HG03097 (cell line): ENCODE results near the gene PNPLA2.

ENCODE experiments used
- ATAC-seq: cut with Tn5 transposase; IDR thresholded peaks from one replicate; pipeline ENCODE4 v1.9.1; 2021; ENCODE audit not compliant: unreplicated experiment, low FRiP score

Gene PNPLA2

DNA sequence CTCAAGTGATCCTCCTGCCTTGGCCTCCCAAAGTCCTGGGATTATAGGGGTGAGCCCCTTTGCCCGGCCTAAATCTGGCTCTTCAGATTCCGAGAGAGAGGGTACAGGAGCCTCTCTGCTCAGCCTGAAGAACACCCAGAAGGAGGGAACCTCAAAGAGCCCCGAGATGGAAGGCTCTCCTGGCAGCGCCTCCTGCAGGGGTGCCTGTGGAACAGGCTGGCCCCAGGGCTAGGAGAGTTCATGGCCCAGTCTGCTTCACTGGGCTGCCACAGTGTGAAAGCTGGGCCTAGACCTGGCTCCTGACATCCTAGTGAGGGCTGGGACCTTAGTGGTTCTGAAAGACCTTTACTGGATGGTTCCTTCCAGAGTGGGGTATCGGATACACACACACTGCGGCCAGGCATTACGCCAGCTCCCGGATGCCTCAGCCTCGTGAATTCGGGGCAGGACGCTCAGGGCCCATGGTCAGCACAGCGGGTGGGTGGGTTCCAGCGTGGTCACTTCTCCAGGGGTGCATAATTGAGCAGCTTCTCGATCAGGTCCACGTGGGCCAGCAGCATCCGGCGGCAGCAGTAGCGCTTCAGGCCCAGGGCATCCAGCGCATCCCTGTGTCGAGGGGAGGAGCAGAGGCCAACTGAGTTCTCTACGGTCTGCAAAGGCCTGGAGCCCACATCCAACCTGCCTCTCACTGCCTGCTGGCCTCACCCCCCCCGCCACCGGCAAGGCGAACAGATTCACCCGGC is 21.3 kb downstream of the PNPLA2 start:
- no peak for ATAC-seq

DNA sequence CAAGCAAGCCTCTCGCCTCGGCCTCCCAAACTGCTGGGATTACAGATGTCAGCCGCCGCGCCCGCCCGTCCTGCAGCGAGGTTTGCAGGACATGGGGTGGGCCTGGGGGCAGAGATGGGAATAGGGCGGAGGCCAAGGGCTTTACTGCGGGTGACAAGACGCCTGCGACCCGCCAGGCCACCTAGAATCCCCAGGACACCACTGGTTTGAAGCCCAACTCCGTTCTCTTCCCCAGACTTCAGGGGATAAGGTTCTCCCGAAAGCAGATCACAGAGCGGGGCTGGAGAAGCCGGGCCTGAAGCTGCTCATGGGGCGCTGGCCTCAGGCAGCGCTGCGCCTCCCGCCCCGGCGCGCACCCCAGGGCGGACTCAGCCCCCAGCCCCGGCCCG is 23.3 kb downstream of the PNPLA2 start:
- ATAC-seq, result peak; percentile 23

DNA sequence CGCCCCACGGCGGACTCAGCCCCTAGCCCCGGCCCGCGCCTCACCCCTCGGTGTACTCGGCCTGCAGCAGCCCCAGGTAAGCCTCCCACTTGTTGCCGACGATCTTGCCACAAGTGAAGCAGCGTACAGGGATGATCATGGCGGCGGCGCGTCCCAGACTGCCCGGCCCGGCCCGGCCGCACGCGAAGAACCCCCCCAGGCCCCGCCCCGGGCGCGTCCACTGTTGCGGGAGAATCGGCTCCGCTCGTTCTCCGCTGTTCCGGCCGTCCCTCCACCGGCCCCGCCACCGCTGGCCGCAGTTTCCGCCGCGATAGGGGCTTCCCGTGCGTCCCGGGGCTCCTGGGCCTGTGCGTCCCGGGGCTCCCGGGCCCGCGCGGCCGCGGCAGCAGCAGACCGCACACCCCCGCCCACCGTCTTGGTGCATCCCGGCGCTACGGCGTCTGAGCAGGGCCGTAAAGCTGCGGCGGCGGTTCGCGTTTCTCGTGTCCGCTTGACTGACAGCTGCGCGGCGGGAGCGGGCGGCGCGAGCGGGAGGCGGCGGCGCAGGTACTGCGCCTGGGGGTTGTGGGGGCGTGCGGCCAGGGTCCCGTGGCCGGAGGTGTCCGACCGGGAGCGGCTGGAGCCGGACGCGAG is 23.8 kb downstream of the PNPLA2 start, which contains the start of the genes POLR2L and TSPAN4:
TSS of gene POLR2L (minus strand) at position 160 of the 633 bp plus-strand sequence. CDS start at position 139, 21 bp downstream.
TSS of gene TSPAN4 (plus strand) at position 483 of the 633 bp plus-strand sequence. CDS start 7,453 bp downstream, outside the sequence.
- peak; percentile 49 for ATAC-seq

DNA sequence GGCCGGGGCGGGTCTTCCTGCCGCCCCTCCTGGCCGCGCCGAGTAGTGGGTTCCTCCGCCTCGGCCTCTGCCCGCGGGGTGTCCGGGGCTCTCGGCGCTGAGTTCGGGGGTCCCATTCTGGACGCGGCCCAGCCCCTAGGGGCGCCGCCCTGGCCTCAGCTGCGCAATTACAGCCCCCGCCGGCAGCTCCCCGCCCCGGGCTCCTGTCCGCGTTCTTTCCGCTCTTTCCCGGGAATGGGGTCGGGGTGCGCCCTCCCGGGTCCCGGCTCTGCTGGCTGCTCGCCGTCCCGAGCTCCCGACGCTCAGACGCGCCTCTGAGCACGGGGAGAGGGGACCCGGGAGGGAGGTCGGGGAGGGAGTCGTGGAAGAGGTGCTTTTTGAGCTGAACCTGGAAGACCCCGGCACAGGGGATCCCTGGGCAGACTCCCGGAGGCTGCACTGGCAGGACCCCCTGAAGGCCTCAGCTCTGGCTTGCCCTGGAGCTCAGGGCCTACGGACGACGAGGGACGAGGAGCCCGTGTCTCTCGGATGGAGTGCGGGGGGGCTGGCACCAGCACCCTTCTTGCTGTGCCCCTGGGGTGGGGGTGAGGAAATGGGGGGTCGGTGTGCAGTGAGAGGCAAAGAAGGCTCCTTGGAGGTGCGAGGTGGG is 24.5 kb downstream of the PNPLA2 start:
- no peak for ATAC-seq

DNA sequence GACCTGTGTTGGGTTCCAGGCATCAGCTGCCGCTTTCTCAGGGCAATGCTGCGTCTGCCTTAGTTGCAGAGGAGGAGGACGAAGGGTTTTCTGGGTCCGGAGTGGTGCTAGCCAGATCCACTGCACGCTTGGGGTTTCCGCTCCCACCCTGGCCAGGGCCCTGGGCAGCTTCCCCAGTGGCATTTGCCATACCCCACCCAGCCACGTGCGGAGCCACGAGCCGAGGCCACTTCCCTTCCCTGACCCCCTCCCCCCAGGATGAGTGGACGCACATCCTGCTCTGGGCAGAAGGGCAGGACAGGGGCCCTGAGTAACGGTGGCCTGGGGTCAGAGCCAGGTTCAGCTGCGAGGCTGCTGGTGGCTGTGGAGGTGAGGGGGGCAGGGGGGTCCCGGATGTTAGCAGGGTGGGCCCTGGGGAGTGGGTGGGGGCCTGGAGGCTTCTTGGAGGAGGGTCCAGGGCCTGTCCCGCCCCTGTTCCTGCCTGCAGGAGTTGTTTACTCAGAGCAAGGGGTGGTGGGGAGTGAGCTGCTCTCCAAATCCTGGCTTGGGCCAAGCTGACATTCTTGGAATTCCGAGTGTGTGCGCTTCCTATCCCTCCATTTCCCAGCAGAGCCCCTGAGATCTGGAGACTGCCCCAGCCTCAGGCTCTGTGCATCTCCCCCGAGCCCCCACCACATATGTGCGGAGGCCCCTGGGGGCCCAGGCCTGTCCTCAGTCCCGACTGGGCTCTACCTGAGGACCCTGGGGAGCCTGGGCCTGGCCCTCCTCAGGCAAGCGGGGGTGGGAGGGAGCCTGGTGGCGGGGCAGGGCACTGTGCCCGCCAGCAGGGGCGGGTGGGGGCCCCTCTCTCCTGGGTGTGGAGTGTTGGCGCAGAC is 25.3 kb downstream of the PNPLA2 start:
- no peak for ATAC-seq

DNA sequence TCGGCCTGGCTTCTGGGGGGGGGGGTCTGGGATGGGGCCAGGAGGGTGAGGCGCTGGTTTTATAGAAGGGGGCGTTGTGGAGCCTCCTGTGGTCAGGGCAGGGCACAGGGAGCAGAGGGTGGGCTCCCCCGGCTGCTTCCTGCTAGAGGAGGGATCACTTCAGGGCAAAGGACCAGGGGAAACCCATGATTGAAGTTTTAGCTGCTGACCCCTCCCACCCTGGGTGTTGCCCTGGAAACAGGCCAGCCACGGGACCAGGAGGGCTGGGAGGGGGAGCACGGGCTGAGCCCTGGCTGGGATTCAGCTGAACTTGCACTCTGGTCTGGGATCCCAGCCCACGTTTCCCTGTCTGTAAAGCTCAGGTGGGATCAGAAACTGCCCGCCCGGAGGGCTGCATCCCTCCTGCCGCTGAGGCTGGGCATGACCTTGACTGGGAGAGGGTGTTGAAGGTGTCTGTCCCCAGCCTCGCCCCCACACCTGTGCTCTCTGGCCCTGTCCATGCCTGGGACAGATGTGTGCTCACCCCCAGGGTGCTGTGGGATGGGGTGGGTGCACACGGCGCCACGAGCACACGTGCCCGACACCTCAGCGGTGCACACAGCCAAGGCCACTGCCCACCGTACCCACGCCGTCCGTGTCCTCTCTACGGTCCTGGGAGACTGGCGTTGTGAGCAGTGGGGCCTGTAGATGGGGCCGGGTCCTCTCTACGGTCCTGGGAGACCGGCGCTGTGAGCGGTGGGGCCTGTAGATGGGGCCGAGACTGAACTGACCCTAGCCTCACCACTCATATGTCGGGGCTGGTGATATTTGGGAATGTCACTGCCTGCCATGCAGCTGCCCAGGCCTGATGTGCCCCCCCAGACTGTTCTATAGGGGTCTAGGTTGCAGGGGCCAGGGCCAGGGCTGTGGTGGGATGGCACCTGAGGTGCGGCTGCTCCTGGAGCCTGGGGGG is 26.3 kb downstream of the PNPLA2 start:
- no peak for ATAC-seq

DNA sequence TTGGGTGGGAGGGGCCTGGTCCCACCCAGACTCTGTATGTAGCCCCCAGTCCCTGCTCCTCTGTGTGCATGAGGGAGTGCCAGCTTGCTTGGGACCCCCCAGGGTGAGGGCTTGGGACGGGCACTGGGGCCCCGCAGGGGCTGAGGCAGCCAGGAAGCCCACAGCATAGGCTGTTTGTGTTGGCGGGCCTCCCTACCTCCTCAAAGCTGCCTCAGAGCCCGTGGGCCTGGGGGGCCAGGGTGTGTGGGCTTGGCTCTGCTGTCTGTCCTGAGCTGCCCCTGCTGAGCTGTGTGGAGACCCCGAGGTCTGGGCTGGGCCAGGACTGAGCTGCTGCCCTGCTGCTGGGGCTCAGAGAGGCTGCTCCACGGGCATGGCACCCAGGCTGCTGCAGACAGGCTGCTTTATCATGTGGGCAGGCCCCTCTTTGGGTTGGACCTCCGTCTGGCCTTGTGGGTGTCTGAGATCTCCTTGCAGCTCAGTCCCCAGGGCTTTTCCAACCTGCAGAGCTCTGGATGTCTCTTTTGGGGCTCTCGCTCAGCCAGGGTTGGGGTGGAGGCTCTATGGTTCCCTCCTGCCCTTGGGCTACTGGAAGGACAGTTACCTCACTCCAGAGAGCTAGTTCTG is 27.3 kb downstream of the PNPLA2 start:
- ATAC-seq, result no peak

DNA sequence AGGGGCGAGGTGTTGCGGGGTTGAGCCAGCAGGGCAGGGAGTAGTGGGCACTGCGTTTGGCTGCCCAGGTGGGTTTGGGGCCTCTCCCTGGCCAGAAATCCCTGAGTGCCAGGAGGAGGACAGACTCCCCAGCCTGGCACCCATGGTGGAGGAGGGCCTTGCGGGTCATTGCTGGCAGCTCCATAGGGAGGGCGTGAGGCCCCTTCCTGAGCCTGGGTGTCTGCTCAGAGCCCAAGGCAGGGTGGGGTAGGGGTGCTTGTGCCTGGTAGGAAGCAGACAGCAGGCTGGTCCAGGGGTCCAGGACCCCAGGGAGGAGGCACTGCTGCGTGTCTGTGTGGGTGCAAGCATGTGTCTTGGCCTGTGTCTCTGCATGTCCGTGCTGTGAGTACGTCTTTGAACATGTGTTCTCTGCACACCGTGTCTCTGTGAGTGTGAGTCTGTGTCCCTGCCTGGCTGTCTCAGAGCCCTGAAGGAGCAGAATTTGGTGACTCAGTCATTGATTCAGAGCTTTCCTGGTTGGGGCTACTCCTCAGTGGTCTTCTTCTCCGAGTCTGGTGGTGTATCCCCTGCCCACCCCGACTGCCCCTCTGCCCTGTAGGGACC is 27.9 kb downstream of the PNPLA2 start:
- ATAC-seq, result no peak

DNA sequence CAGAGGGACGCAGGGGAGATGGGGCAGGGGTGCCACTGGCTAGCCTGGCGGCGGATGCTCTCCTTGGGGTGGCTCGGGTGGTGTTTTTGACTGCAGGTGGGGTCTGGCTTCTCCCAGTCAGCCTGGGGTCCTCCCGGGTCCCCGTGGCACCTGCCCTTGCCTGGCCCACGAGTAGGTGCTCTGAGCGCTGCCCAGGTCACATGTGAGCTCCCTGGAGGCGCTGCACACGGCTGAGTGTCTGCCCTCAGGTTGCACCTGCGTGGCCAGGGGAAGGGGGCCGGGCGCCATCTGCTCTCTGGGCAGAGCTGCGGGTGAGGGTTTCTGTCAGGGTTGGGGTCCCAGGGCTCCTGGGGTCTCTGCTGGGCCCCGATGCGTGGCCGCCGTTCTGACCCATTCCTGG is 29.2 kb downstream of the PNPLA2 start:
- ATAC-seq, result no peak

DNA sequence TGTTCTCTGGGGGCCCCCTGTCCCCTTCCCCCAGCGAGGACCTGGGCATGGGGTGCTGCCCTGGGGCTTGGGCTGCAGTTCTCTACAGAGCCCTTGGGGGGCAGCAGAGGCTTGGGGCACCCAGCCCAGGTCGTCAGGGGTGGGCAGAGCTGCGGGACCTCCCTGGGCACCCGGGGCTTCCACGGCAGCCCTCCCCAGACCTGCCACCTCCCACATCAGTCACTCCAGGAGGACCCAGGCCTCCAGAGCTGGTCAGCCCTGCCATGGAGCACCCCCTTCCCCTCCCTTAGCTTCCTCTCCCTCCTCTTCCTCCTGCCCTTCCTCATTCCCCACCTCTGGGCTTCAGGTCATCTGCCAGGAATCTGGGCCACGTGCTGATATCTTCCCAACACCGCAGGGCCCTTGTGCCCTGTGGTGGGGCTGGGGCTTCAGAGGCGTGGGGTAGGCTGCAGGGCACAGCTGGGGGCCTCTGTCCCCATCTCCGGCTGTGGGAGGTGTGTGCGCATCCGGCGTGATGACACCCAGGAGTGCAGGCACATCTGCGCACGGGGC is 29.7 kb downstream of the PNPLA2 start:
- no peak for ATAC-seq

DNA sequence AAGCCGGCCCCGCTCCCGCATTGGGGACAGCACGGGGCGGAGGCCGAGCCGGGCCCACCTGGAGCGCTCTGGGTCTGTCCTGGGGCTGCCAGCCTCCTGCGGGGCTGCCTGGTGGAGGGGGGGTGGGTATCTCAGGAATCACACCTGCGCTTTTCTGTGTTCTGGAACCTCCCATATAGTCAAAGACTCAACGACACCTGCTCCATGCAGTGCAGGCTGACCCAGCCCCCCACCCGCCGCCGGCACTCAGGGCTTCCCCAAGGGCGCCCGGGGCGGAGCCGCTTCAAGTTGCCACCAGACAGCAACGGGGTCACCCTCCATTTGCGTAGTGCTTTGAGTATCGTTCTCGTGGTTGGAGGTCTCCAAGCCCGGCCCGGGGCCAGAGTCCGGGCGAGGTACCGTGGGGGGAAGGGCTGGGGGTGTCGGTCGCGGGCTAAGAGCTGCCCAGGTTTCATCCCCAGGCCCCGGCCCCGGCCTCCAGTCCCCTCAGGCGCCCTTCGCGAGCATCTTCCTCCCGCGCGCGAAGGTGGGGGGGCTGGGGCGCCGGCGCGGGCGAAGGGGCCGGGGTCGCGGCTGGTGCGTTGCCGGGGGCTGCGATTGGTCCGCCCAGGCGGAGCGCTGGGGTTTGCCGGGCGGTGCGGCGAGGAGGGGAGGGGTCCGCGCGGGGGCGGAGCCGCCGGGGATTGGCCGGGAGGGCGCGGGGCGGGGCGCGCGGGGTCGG is 30.6 kb downstream of the PNPLA2 start:
- no peak for ATAC-seq

DNA sequence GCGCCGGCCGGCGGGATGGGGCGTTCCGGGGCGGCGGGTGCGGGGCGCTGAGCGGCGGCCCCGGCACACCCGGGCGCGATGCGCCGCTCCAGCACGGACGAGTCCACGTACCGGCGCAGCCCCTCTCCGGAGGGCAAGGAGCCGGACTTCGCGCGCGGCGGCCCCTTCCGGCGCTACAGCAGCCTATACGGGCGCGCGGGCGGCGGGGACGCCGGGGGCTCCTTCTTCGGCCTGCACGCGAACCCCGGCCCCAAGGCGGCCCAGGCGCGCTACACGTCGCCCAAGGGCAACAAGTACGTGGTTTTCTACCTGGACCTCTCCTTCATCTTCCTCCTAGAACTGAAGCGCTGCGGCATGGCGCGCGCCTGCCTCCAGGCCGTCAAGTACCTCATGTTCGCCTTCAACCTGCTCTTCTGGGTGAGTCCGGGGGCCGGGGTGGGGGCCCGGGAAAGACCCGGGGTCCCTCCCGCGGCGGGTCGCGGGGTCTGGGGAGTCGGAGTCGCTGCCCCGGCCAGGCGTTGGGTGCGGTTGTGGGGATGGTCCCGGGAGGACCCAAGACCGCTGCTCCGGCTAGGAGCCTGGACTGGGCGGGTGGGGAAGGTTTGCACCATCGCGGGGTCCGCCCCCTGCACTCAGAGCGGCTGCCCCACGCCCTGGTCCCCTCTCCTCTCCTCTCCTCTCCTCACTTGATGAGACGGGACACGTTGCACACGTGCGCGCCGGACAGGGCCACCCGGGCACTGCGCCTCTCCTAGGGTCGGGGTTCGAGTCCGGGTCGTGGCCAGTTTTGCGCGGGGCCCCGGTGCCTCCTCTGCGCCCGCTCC is 31.4 kb downstream of the PNPLA2 start:
- no peak for ATAC-seq

DNA sequence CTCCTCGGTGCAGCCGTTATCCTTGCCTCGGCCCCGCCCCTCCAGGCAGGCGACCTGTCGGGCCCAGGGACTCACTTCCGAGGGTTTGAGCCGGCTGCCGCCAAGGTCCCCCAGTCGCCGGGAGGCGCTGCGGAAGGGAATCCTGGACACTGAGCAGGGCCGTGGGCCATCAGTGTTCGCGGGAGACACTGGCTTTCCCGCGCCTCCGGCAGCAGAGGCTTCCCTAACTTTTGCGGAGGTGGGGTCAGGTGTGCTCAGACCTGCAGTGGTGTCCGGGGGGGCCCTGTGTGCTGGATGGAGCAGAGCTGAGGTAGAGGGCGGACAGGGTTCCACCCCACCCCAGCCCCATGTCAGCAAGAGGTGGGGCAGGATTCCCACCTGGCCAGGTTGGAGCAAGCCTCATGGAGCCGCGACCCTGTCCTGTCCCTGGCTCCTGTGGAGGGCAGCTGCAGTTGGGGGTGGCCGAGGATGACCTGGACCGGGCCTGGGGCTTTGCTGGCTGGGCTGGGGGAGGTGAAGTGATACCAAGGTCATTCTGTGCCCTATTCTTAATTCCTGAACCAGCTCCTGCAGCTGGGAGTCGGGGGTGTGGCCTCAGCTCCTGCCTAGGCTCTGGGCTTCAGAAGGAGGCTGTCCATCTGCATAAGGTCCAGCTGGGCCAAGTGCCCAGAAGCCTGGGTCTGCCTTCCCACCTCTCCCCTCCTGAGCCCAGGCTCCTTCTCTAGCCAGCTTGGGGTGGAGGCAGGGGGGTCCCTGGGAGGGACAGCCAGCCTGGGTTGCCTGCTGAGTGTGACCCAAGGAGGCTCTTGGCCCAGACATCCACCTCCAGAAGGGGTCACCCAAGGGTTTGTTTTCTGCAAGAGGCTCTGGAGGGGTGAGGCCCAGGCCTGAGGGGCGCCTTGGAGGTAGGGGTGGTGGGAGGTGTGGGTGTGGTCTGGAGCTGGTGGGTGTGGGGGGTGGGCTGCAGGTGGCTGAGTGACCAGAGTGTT is 32.4 kb downstream of the PNPLA2 start:
- no peak for ATAC-seq

DNA sequence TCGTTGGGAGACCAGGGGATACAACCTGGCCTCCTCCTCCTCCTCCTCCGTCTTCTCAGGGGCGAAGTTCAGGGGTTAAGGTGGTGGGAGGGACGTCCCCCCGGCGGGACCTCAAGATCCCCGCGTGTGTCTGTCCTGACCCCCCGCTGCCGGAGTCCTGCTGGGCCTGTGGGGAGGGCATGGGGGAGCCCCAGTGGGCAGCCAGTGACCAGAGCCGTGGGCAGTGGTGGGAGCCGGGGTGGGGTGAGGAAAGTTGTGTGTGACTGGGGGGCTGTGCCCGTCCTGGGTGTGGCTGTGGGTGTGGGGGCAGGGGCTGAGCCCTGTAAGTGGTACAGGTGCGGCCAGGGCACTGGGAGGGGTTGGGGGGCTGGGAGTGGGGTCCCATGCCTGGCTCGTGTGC is 34.0 kb downstream of the PNPLA2 start:
- ATAC-seq, result no peak

DNA sequence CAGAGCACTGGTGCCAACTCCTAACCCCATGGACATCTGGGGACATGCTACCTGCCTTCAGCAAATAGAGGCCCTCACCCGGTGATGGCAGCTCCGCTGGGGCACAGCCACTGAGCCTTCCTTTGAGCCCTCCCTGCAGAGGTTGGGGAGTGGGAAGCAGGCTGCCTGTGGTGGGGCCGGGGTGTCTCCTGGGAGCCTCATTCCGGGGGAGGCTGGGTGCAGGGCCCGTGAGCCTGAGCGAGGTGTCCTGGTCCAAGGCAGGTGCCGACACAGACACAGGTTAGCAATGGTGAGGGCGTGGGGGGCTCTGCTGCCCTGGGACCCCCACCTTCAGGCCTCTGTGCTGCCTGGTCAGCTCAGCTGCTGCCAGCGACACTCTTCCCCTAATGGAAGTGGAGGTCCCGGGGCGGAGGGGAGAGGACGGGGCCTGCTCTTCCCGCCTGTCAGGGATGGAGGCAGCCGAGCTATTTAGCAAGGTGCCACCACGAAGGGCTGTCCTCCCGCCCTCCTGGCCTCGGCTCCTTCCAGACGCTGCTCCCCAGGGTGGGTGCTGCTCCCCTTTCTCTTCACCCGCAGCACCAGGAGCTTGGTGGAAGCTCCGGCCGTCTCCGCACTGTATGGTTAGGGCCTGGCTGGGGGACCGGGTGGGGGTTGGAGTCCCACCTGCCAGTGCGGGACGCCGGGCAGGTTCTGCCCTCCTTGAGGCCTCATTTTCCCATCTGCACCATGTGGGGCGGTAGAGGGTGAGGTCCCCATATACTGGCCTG is 35.2 kb downstream of the PNPLA2 start:
- no peak for ATAC-seq
